Measurements from ENCODE around the gene DSCAML1.

- TF ChIP-seq CTCF (IDR thresholded peaks at IDR 0.05) (no peak), POLR2A (IDR thresholded peaks at IDR 0.05) (no peak)
These were observed 356.8 kb downstream of the DSCAML1 start for GRCh38 chr11:117440258-117440657.

All from uterus (tissue), 2 donors.